ENCODE data around the gene PDK3.

The PDK3 gene

GRCh38 chrX:24506082-24506481, 41.0 kb downstream of the PDK3 start:
- H3K4me3 ChIP-seq (ENCODE audit: low read depth, low read length): no peak overlapping the region
- TF ChIP-seq CTCF (IDR thresholded peaks at IDR 0.05; ENCODE audit: borderline replicate concordance, insufficient read depth, low read depth, low read length): no peak

- no peak overlapping the region for H3K4me3 ChIP-seq (ENCODE audit: low read depth, low read length)
- no peak for TF ChIP-seq CTCF (IDR thresholded peaks at IDR 0.05; ENCODE audit: borderline replicate concordance, insufficient read depth, low read depth, low read length)
Measured at GRCh38 chrX:24508375-24508774, 43.3 kb downstream of the PDK3 start.

- H3K4me3 ChIP-seq (ENCODE audit: low read depth, low read length): no peak overlapping the region
- TF ChIP-seq CTCF (IDR thresholded peaks at IDR 0.05; ENCODE audit: borderline replicate concordance, insufficient read depth, low read depth, low read length): no peak
Measured at GRCh38 chrX:24513416-24513815, 48.3 kb downstream of the PDK3 start.

GRCh38 chrX:24515447-24515846, 50.4 kb downstream of the PDK3 start:
- TF ChIP-seq CTCF (IDR thresholded peaks at IDR 0.05; ENCODE audit: borderline replicate concordance, insufficient read depth, low read depth, low read length): no peak
- no peak overlapping the region for H3K4me3 ChIP-seq (ENCODE audit: low read depth, low read length)

- H3K4me3 ChIP-seq (ENCODE audit: low read depth, low read length): no peak overlapping the region
- no peak for TF ChIP-seq CTCF (IDR thresholded peaks at IDR 0.05; ENCODE audit: borderline replicate concordance, insufficient read depth, low read depth, low read length)
Measured at GRCh38 chrX:24520472-24520871, 55.4 kb downstream of the PDK3 start.

GRCh38 chrX:24525455-24525854, 60.4 kb downstream of the PDK3 start:
- H3K4me3 ChIP-seq (ENCODE audit: low read depth, low read length): no peak overlapping the region
- TF ChIP-seq CTCF (IDR thresholded peaks at IDR 0.05; ENCODE audit: borderline replicate concordance, insufficient read depth, low read depth, low read length): no peak

GRCh38 chrX:24526616-24527015, 61.5 kb downstream of the PDK3 start:
- TF ChIP-seq CTCF (IDR thresholded peaks at IDR 0.05; ENCODE audit: borderline replicate concordance, insufficient read depth, low read depth, low read length): no peak
- no peak overlapping the region for H3K4me3 ChIP-seq (ENCODE audit: low read depth, low read length)

Data from GM12875 (cell line).